ENCODE measurements around the gene SELENOH. TPM values are rescaled to one million over a fixed set of nuclear protein-coding genes. Genes with fewer than 3 reads are reported as not detected.
A peak's percentile ranks its signal among the peaks of the same experiment; 100 is the strongest.

SELENOH gene
- total and polyA plus RNA-seq, 2 experiments from 2014 or later, result 135 to 205 TPM

- Histone ChIP-seq H3K27ac (peak overlapping the region; percentile 54), H3K9me3 (ENCODE audit: low read depth) (no peaks in the 10 kb centered on the region), H3K9me2 (replicated peaks; ENCODE audit: insufficient read depth) (no peaks in the 10 kb centered on the region), H3K79me2 (peaks cover 100% of the 10 kb centered on the region), H3K36me3 (replicated peaks; ENCODE audit: insufficient read depth, low read depth) (no peaks in the 10 kb centered on the region), H4K20me1 (ENCODE audit: insufficient read depth, poor library complexity, severe bottlenecking) (peaks cover 42% of the 10 kb centered on the region), H2AFZ (no peak overlapping the region), H3K4me3 (no peak overlapping the region), H3K4me1 (ENCODE audit: insufficient read depth) (peaks cover 55% of the 10 kb centered on the region), H3K4me2 (no peak overlapping the region), H3K27me3 (no peaks in the 10 kb centered on the region)
- DNase-seq (ENCODE audit: low spot score), result no peak
- WGBS (ENCODE audit: low lambda C conversion rate, missing lambda C conversion rate), result 93% methylated on average over 21 of the region's 22 CpGs
- TF ChIP-seq EZH2 (IDR thresholded peaks at IDR 0.05; ENCODE audit: borderline replicate concordance), result no peak
Measured at GRCh38 chr11:57791321-57792059, 50.2 kb downstream of the SELENOH start.

- Histone ChIP-seq H3K4me2 (no peak overlapping the region), H3K36me3 (replicated peaks; ENCODE audit: insufficient read depth, low read depth) (no peaks in the 10 kb centered on the region), H2AFZ (no peak overlapping the region), H3K9me3 (ENCODE audit: low read depth) (no peaks in the 10 kb centered on the region), H4K20me1 (ENCODE audit: insufficient read depth, poor library complexity, severe bottlenecking) (peaks cover 39% of the 10 kb centered on the region), H3K27ac (peak overlapping the region; percentile 54), H3K9me2 (replicated peaks; ENCODE audit: insufficient read depth) (no peaks in the 10 kb centered on the region), H3K27me3 (no peaks in the 10 kb centered on the region), H3K4me3 (no peak overlapping the region), H3K79me2 (peaks cover 100% of the 10 kb centered on the region), H3K4me1 (ENCODE audit: insufficient read depth) (peaks cover 49% of the 10 kb centered on the region)
- WGBS (ENCODE audit: low lambda C conversion rate, missing lambda C conversion rate), result 96% methylated on average over 7 of the region's 7 CpGs
- DNase-seq (ENCODE audit: low spot score), result no peak
- TF ChIP-seq, protein P1, sequence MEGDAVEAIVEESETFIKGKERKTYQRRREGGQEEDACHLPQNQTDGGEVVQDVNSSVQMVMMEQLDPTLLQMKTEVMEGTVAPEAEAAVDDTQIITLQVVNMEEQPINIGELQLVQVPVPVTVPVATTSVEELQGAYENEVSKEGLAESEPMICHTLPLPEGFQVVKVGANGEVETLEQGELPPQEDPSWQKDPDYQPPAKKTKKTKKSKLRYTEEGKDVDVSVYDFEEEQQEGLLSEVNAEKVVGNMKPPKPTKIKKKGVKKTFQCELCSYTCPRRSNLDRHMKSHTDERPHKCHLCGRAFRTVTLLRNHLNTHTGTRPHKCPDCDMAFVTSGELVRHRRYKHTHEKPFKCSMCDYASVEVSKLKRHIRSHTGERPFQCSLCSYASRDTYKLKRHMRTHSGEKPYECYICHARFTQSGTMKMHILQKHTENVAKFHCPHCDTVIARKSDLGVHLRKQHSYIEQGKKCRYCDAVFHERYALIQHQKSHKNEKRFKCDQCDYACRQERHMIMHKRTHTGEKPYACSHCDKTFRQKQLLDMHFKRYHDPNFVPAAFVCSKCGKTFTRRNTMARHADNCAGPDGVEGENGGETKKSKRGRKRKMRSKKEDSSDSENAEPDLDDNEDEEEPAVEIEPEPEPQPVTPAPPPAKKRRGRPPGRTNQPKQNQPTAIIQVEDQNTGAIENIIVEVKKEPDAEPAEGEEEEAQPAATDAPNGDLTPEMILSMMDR (IDR thresholded peaks at IDR 0.05; ENCODE audit: poor library complexity), result no peak
- TF ChIP-seq EZH2 (IDR thresholded peaks at IDR 0.05; ENCODE audit: borderline replicate concordance), result no peak
- no peak for TF ChIP-seq EZH2phosphoT487 (IDR thresholded peaks at IDR 0.05; ENCODE audit: low read depth, severe bottlenecking, unreplicated experiment)
Measured at GRCh38 chr11:57792060-57792541, 50.8 kb downstream of the SELENOH start.

DNA sequence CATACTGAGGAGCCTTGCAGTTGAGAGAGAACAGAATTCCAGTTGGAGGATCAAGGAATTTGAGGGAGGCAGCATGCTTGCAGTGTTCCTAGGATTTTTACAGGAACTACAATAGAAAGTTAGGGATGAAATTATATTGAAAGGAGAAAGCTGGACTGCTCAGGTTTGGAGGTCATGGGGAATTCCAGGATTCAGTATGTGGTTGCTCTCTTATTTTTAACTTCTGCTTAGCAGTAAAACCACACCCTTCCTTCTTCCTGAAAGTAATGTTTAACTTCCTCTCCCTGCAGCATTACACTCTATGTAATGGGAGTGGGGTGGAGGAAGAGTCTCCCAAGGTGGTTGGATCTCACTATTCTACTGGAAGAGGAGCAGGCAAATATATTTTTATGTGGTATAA is 51.6 kb downstream of the SELENOH start:
- Histone ChIP-seq H3K27me3 (no peaks in the 10 kb centered on the region), H3K36me3 (replicated peaks; ENCODE audit: insufficient read depth, low read depth) (no peaks in the 10 kb centered on the region), H4K20me1 (ENCODE audit: insufficient read depth, poor library complexity, severe bottlenecking) (peaks cover 32% of the 10 kb centered on the region), H3K79me2 (peaks cover 98% of the 10 kb centered on the region), H3K9me3 (ENCODE audit: low read depth) (no peaks in the 10 kb centered on the region), H3K9me2 (replicated peaks; ENCODE audit: insufficient read depth) (no peaks in the 10 kb centered on the region), H2AFZ (no peak overlapping the region), H3K4me2 (peak overlapping the region; percentile 22), H3K4me3 (no peak overlapping the region), H3K4me1 (ENCODE audit: insufficient read depth) (peaks cover 41% of the 10 kb centered on the region), H3K27ac (peak overlapping the region; percentile 54)
- no peak for DNase-seq (ENCODE audit: low spot score)
- TF ChIP-seq EZH2 (IDR thresholded peaks at IDR 0.05; ENCODE audit: borderline replicate concordance) (no peak), EZH2phosphoT487 (IDR thresholded peaks at IDR 0.05; ENCODE audit: low read depth, severe bottlenecking, unreplicated experiment) (no peak)
- TF ChIP-seq, protein P1 (IDR thresholded peaks at IDR 0.05; ENCODE audit: poor library complexity), result no peak

Small RNA genes within 50 kb of the gene (small RNA-seq; reads per million reads assigned to genes)
- gene AP001931.1 (not detected), gene TMX2-CTNND1 (not detected)

Other genes starting within 250 kb of the SELENOH start
- 40.4 and 42.2 TPM in 2 replicates for gene SLC43A1, start 225.8 kb upstream of the SELENOH start, total RNA-seq
- gene SLC43A1, start 225.8 kb upstream of the SELENOH start, polyA plus RNA-seq, result 23.4 and 39.5 TPM in 2 replicates
- 23.3 and 31.2 TPM in 2 replicates for gene TIMM10, start 210.7 kb upstream of the SELENOH start, total RNA-seq
- 84.0 and 99.4 TPM in 2 replicates for gene TIMM10, start 210.7 kb upstream of the SELENOH start, polyA plus RNA-seq
- gene SMTNL1, start 203.9 kb upstream of the SELENOH start, total RNA-seq, result not detected in 2 replicates
- gene SMTNL1, start 203.9 kb upstream of the SELENOH start, polyA plus RNA-seq, result 0.19 TPM in 1 of 2 replicates, not detected in the other
- gene UBE2L6, start 173.8 kb upstream of the SELENOH start, total RNA-seq, result 40.6 and 45.7 TPM in 2 replicates
- gene UBE2L6, start 173.8 kb upstream of the SELENOH start, polyA plus RNA-seq, result 109 and 113 TPM in 2 replicates
- 123 and 129 TPM in 2 replicates for gene SERPING1, start 143.8 kb upstream of the SELENOH start, total RNA-seq
- 445 and 476 TPM in 2 replicates for gene SERPING1, start 143.8 kb upstream of the SELENOH start, polyA plus RNA-seq
- gene YPEL4, start 91.6 kb upstream of the SELENOH start, total RNA-seq, result 0.90 and 2.8 TPM in 2 replicates
- gene YPEL4, start 91.6 kb upstream of the SELENOH start, polyA plus RNA-seq, result 3.9 and 4.1 TPM in 2 replicates
- gene CLP1, start 83.7 kb upstream of the SELENOH start, total RNA-seq, result 13.4 and 15.4 TPM in 2 replicates
- 9.1 and 18.5 TPM in 2 replicates for gene CLP1, start 83.7 kb upstream of the SELENOH start, polyA plus RNA-seq
- 41.3 and 45.7 TPM in 2 replicates for gene ZDHHC5, start 73.4 kb upstream of the SELENOH start, total RNA-seq
- gene ZDHHC5, start 73.4 kb upstream of the SELENOH start, polyA plus RNA-seq, result 35.9 and 42.3 TPM in 2 replicates
- 14.5 and 15.5 TPM in 2 replicates for gene MED19, start 29.3 kb upstream of the SELENOH start, total RNA-seq
- gene MED19, start 29.3 kb upstream of the SELENOH start, polyA plus RNA-seq, result 30.2 and 30.9 TPM in 2 replicates
- gene TMX2, start 28.9 kb upstream of the SELENOH start, total RNA-seq, result 81.4 and 104 TPM in 2 replicates
- gene TMX2, start 28.9 kb upstream of the SELENOH start, polyA plus RNA-seq, result 119 and 129 TPM in 2 replicates
- not detected in 2 replicates for gene BTBD18, start 10.3 kb downstream of the SELENOH start, total RNA-seq
- 0.24 and 0.39 TPM in 2 replicates for gene BTBD18, start 10.3 kb downstream of the SELENOH start, polyA plus RNA-seq
- gene CTNND1, start 20.3 kb downstream of the SELENOH start, total RNA-seq, result 124 and 130 TPM in 2 replicates
- 59.4 and 65.0 TPM in 2 replicates for gene CTNND1, start 20.3 kb downstream of the SELENOH start, polyA plus RNA-seq

All from hepatocyte (in vitro differentiated cells).